GM10266 (cell line): Measurements from ENCODE around the gene SETD4.
"Not testable (repeated sequence)": the region's sequence is repeated elsewhere in the genome, so short reads cannot be mapped to it uniquely, and the experiment has no call there.

Experiments
- DNase-seq: peaks from one replicate; pipeline ENCODE4 v3.0.0; 2012; ENCODE audit errors: extremely low spot score
- CTCF ChIP-seq: IDR thresholded peaks from 2 replicates; pipeline ENCODE4 v1.5.1; 2012; ENCODE audit warnings: mild to moderate bottlenecking, low read depth; ENCODE audit not compliant: control insufficient read depth, insufficient read depth; ENCODE audit errors: missing control alignments

SETD4 gene

GRCh38 chr21:36060159-36060921, at the start of gene SETD4:
Gene SETD4, minus strand, starts transcription at chr21:36060526. Its CDS starts 1,638 bp downstream, at chr21:36058888.
- TF ChIP-seq CTCF, result no peak
- peak; percentile 93 for DNase-seq

GRCh38 chr21:36109868-36110267, 49.5 kb upstream of the SETD4 start:
- no peak for TF ChIP-seq CTCF
- no peak for DNase-seq

GRCh38 chr21:36105327-36105842, 45.1 kb upstream of the SETD4 start:
- no peak for DNase-seq
- no peak for TF ChIP-seq CTCF

GRCh38 chr21:36104317-36105300, 44.3 kb upstream of the SETD4 start:
- DNase-seq, result no peak
- peak; percentile 38 for TF ChIP-seq CTCF

GRCh38 chr21:36103434-36103833, 43.1 kb upstream of the SETD4 start:
- no peak for DNase-seq
- TF ChIP-seq CTCF, result no peak

GRCh38 chr21:36100971-36101641, 40.8 kb upstream of the SETD4 start:
- no peak for TF ChIP-seq CTCF
- DNase-seq, result no peak

GRCh38 chr21:36099695-36100211, 39.4 kb upstream of the SETD4 start:
- not testable (repeated sequence) for DNase-seq
